GM10248 (cell line): ENCODE results near the gene ATP6V1G1.

Experiments
- CTCF ChIA-PET: fragments of 300-600 bp; sonication (Branson Sonifier 250); formaldehyde crosslinking; extraction: SDS; loops from one replicate; lab custom pipeline; 2021; ENCODE audit warnings: antibody characterized with exemption; lab: Yijun Ruan, JAX
- POLR2A ChIA-PET: fragments of 350-650 bp; sonication (Branson Sonifier 250); formaldehyde crosslinking; extraction: SDS; loops from one replicate; lab custom pipeline; 2020; ENCODE audit warnings: antibody characterized with exemption; lab: Yijun Ruan, JAX
- DNase-seq: peaks from one replicate; pipeline ENCODE4 v3.0.0; 2012; ENCODE audit errors: extremely low spot score
- CTCF ChIP-seq: IDR thresholded peaks from 2 replicates; pipeline ENCODE4 v1.5.1; 2012; ENCODE audit warnings: mild to moderate bottlenecking, low read depth; ENCODE audit errors: extremely low read depth, missing control alignments, control extremely low read depth

The ATP6V1G1 gene

GRCh38 chr9:114549697-114550330, 37.8 kb upstream of the ATP6V1G1 start:
- DNase-seq = no peak
- no peak for TF ChIP-seq CTCF
- POLR2A ChIA-PET = no interaction called here
- CTCF ChIA-PET = interaction anchor here (1.4 to 3.0 kb wide), 5 partner anchors 11 to 144 kb away, joined by 4 to 9 read pairs (median 6); no protein-coding TSS in a partner anchor

GRCh38 chr9:114551750-114552685, 35.6 kb upstream of the ATP6V1G1 start:
- DNase-seq = no peak
- CTCF ChIA-PET = interaction anchor here (0.8 to 3.0 kb wide), 5 partner anchors 9 to 110 kb away, joined by 3 to 9 read pairs (median 4); no protein-coding TSS in a partner anchor

GRCh38 chr9:114552706-114553105, 34.9 kb upstream of the ATP6V1G1 start:
- ChIA-PET CTCF (interaction anchor here (1.7 kb wide), 1 partner anchor 8 kb away, joined by 3 read pairs; no protein-coding TSS in a partner anchor), POLR2A (no interaction called here)
- DNase-seq = no peak
- no peak for TF ChIP-seq CTCF

More at GRCh38 chr9:114551750-114552685, 35.6 kb upstream of the ATP6V1G1 start:
- POLR2A ChIA-PET = no interaction called here
- no peak for TF ChIP-seq CTCF

GRCh38 chr9:114553202-114553601, 34.4 kb upstream of the ATP6V1G1 start:
- CTCF ChIA-PET = no interaction called here

GRCh38 chr9:114555696-114556095, 31.9 kb upstream of the ATP6V1G1 start:
- no peak for DNase-seq
- CTCF ChIA-PET = interaction anchor here (0.9 to 2.0 kb wide), 2 partner anchors 10 to 16 kb away, joined by 4 to 6 read pairs; no protein-coding TSS in a partner anchor
- TF ChIP-seq CTCF = no peak
- POLR2A ChIA-PET = no interaction called here

More at GRCh38 chr9:114553202-114553601, 34.4 kb upstream of the ATP6V1G1 start:
- DNase-seq = no peak
- POLR2A ChIA-PET = no interaction called here
- TF ChIP-seq CTCF = no peak

- DNase-seq = no peak
Measured at GRCh38 chr9:114558027-114558675, 29.4 kb upstream of the ATP6V1G1 start.

More at GRCh38 chr9:114558027-114558675, 29.4 kb upstream of the ATP6V1G1 start:
- no peak for TF ChIP-seq CTCF
- ChIA-PET POLR2A (no interaction called here), CTCF (no interaction called here)
